H1 (cell line): ENCODE measurements around the gene GPR176. TPM values are rescaled to one million over a fixed set of nuclear protein-coding genes. Genes with fewer than 3 reads are reported as not detected.

Experiments
- CTCF ChIA-PET: fragments of 300-600 bp; sonication (Branson Sonifier 250); formaldehyde crosslinking; loops from one replicate; lab custom pipeline; 2021; ENCODE audit not compliant: partially characterized antibody; lab: Charles Lee
- POLR2A ChIA-PET: fragments of 300-600 bp; sonication (Branson Sonifier 250); formaldehyde crosslinking; loops from one replicate; lab custom pipeline; 2021; ENCODE audit warnings: inconsistent platforms; ENCODE audit not compliant: partially characterized antibody; lab: Charles Lee
- DNase-seq, 2 experiments: peaks; one replicate each; pipeline versions ENCODE4 v3.0.0 to v3.0.0-alpha.2; 2010 to 2022; ENCODE audit warnings: low spot score in 2 of 2, low read depth in 1 of 2, mixed read lengths in 1 of 2
- FAIRE-seq: peaks from 2 replicates; lab custom pipeline; 2011; peaks lifted over from hg19 to GRCh38; lab: Jason Lieb, UNC
- H2AFZ ChIP-seq: 2 replicates; pipeline ENCODE4 v1.8.1; 2012; ENCODE audit warnings: low read length, inconsistent platforms
- H2AK5ac ChIP-seq: 2 replicates; pipeline ENCODE4 v1.6.1; 2013; ENCODE audit warnings: low read depth, low read length
- H2BK120ac ChIP-seq: replicated peaks from 2 replicates; pipeline ENCODE3; 2013; ENCODE audit warnings: low read depth, low read length, inconsistent platforms
- H2BK12ac ChIP-seq: 2 replicates; pipeline ENCODE4 v1.6.1; 2013; ENCODE audit warnings: low read depth, low read length
- H2BK15ac ChIP-seq: 2 replicates; pipeline ENCODE4 v1.6.1; 2013; ENCODE audit warnings: low read length
- H2BK20ac ChIP-seq: 2 replicates; pipeline ENCODE4 v1.6.1; 2013; ENCODE audit warnings: low read length
- H2BK5ac ChIP-seq: 2 replicates; pipeline ENCODE4 v1.6.1; 2013; ENCODE audit warnings: low read depth, low read length
- H3K14ac ChIP-seq: 2 replicates; pipeline ENCODE4 v1.6.1; 2013; ENCODE audit warnings: inconsistent platforms; ENCODE audit not compliant: insufficient read length
- H3K18ac ChIP-seq: 2 replicates; pipeline ENCODE4 v1.6.1; 2013; ENCODE audit warnings: low read length; ENCODE audit errors: extremely low read depth
- H3K23ac ChIP-seq: 2 replicates; pipeline ENCODE4 v1.6.1; 2013; ENCODE audit warnings: inconsistent platforms; ENCODE audit not compliant: insufficient read length
- H3K23me2 ChIP-seq: 2 replicates; pipeline ENCODE4 v1.6.1; 2013; ENCODE audit warnings: low read depth, low read length
- H3K27ac ChIP-seq: 2 replicates; pipeline ENCODE4 v1.6.1; 2011; ENCODE audit warnings: low read depth, low read length, inconsistent platforms
- H3K27me3 ChIP-seq, 4 experiments: replicated peaks in 1 of 4; 1 replicate in 1 of 4; 2 replicates in 3 of 4; pipeline versions ENCODE4 v1.6.1 to v1.8.1; 2011 to 2013; ENCODE audit warnings: low read length in 3 of 4, mild to moderate bottlenecking in 3 of 4, inconsistent platforms in 2 of 4, mixed read lengths in 2 of 4, moderate library complexity in 1 of 4; ENCODE audit not compliant: control insufficient read depth in 3 of 4, insufficient read depth in 3 of 4; ENCODE audit errors: extremely low read depth in 1 of 4
- H3K36me3 ChIP-seq, 4 experiments: 2 replicates each; pipeline versions ENCODE4 v1.6.1 to v1.8.1; 2011 to 2013; ENCODE audit warnings: mild to moderate bottlenecking in 4 of 4, low read length in 3 of 4, moderate library complexity in 2 of 4, control low read depth in 1 of 4, inconsistent platforms in 1 of 4; ENCODE audit not compliant: insufficient read depth in 4 of 4, control insufficient read depth in 2 of 4
- H3K4ac ChIP-seq: replicated peaks from 2 replicates; pipeline ENCODE3; 2013; ENCODE audit warnings: low read length, low read depth, mixed read lengths, inconsistent platforms; ENCODE audit not compliant: insufficient read length
- H3K4me1 ChIP-seq, 4 experiments: replicated peaks in 1 of 4; 1 replicate in 1 of 4; 2 replicates in 3 of 4; pipeline versions ENCODE4 v1.6.1 to v1.8.1; 2011 to 2013; ENCODE audit warnings: low read length in 3 of 4, inconsistent platforms in 2 of 4, mixed read lengths in 1 of 4; ENCODE audit not compliant: insufficient read depth in 4 of 4, control insufficient read depth in 3 of 4
- H3K4me2 ChIP-seq, 2 experiments: 2 replicates each; pipeline versions ENCODE4 v1.6.1 to v1.8.1; 2011 to 2013; ENCODE audit warnings: low read depth in 2 of 2, low read length in 2 of 2, control low read depth in 1 of 2, inconsistent platforms in 1 of 2, mild to moderate bottlenecking in 1 of 2; ENCODE audit not compliant: insufficient read depth in 1 of 2
- H3K4me3 ChIP-seq, 4 experiments: fragments of 200-600, 300-600 bp in 1 of 4; sonication (generic), shearing (Covaris generic), sonication (Bioruptor Twin) in 1 of 4; 2 replicates each; pipeline versions ENCODE4 v1.5.1 to v1.8.1; 2011 to 2016; ENCODE audit warnings: low read length in 4 of 4, low read depth in 3 of 4, control low read depth in 2 of 4, inconsistent platforms in 2 of 4, mild to moderate bottlenecking in 2 of 4, mixed read lengths in 1 of 4, moderate library complexity in 1 of 4; ENCODE audit not compliant: insufficient read depth in 2 of 4; ENCODE audit errors: extremely low read depth in 1 of 4
- H3K56ac ChIP-seq: replicated peaks from 2 replicates; pipeline ENCODE3; 2013; ENCODE audit warnings: low read depth, mild to moderate bottlenecking, mixed read lengths, low read length, inconsistent platforms; ENCODE audit not compliant: insufficient read length
- H3K79me1 ChIP-seq: 2 replicates; pipeline ENCODE4 v1.6.1; 2013; ENCODE audit warnings: low read depth, low read length, control low read depth
- H3K79me2 ChIP-seq, 2 experiments: 2 replicates each; pipeline versions ENCODE4 v1.6.1 to v1.8.1; 2012 to 2013; ENCODE audit warnings: low read length in 2 of 2, mild to moderate bottlenecking in 2 of 2, inconsistent platforms in 1 of 2; ENCODE audit not compliant: insufficient read depth in 2 of 2, control insufficient read depth in 1 of 2
- H3K9ac ChIP-seq, 4 experiments: replicated peaks in 1 of 4; 1 replicate in 1 of 4; 2 replicates in 3 of 4; pipeline versions ENCODE4 v1.6.1 to v1.8.1; 2011 to 2013; ENCODE audit warnings: low read depth in 3 of 4, low read length in 3 of 4, control low read depth in 2 of 4, mild to moderate bottlenecking in 2 of 4, moderate library complexity in 2 of 4, inconsistent platforms in 1 of 4; ENCODE audit errors: extremely low read depth in 1 of 4
- H3K9me3 ChIP-seq, 2 experiments: 2 replicates each; pipeline versions ENCODE4 v1.6.1 to v1.8.1; 2012 to 2013; ENCODE audit warnings: mild to moderate bottlenecking in 2 of 2, moderate library complexity in 2 of 2, control low read depth in 1 of 2, inconsistent platforms in 1 of 2, low read depth in 1 of 2, low read length in 1 of 2, mixed read lengths in 1 of 2; ENCODE audit not compliant: insufficient read depth in 2 of 2
- H4K20me1 ChIP-seq, 2 experiments: replicated peaks in 1 of 2; 2 replicates each; pipeline versions ENCODE3 to v1.8.1; 2011 to 2013; ENCODE audit warnings: inconsistent platforms in 2 of 2, low read length in 2 of 2, mild to moderate bottlenecking in 1 of 2; ENCODE audit not compliant: insufficient read depth in 2 of 2, control insufficient read depth in 1 of 2
- H4K5ac ChIP-seq: 2 replicates; pipeline ENCODE4 v1.6.1; 2013; ENCODE audit warnings: low read length, low read depth, mixed read lengths, inconsistent platforms; ENCODE audit not compliant: insufficient read length
- H4K8ac ChIP-seq: 2 replicates; pipeline ENCODE4 v1.8.0; 2013; ENCODE audit warnings: mild to moderate bottlenecking, moderate library complexity, low read length, inconsistent platforms; ENCODE audit not compliant: insufficient read depth; ENCODE audit errors: extremely low read depth
- H4K91ac ChIP-seq: replicated peaks from 2 replicates; pipeline ENCODE3; 2013; ENCODE audit warnings: low read length, mixed read lengths, inconsistent platforms; ENCODE audit not compliant: insufficient read length
- ASH2L ChIP-seq: fragments of 200-600, 300-600 bp; sonication (generic); IDR thresholded peaks from one replicate; pipeline ENCODE4 v1.7.1; 2017; ENCODE audit warnings: low read length
- CBX8 ChIP-seq: fragments of 300-800, 300-1000 bp; sonication (generic); IDR thresholded peaks from 2 replicates; pipeline ENCODE4 v1.7.1; 2016; ENCODE audit warnings: low read depth, low read length, borderline replicate concordance
- CREB1 ChIP-seq: IDR thresholded peaks from 2 replicates; pipeline ENCODE4 v1.6.1; 2012; ENCODE audit warnings: inconsistent platforms
- EGR1 ChIP-seq: IDR thresholded peaks from 2 replicates; pipeline ENCODE4 v1.6.1; 2011; ENCODE audit warnings: low read depth, low read length, borderline replicate concordance
- GTF2F1 ChIP-seq: IDR thresholded peaks from 2 replicates; pipeline ENCODE4 v1.6.1; 2012; ENCODE audit warnings: low read depth, low read length, improper control_type of control experiment, borderline replicate concordance
- MAFK ChIP-seq: IDR thresholded peaks from 2 replicates; pipeline ENCODE4 v1.6.1; 2012; ENCODE audit warnings: low read depth, mild to moderate bottlenecking, improper control_type of control experiment, low read length
- RBBP5 ChIP-seq: IDR thresholded peaks from 2 replicates; pipeline ENCODE4 v1.7.1; 2012; ENCODE audit warnings: low read depth, mild to moderate bottlenecking, inconsistent platforms, low read length, moderate library complexity, borderline replicate concordance
- RXRA ChIP-seq: IDR thresholded peaks from 2 replicates; pipeline ENCODE4 v1.6.1; 2011; ENCODE audit warnings: low read depth, mild to moderate bottlenecking, low read length, moderate library complexity; ENCODE audit not compliant: insufficient read depth
- SAP30 ChIP-seq: fragments of 300-600 bp; sonication (generic); IDR thresholded peaks from 2 replicates; pipeline ENCODE4 v1.7.1; 2012; ENCODE audit warnings: low read length, moderate library complexity, mild to moderate bottlenecking, inconsistent platforms; ENCODE audit not compliant: insufficient read depth, insufficient replicate concordance
- SP1 ChIP-seq: IDR thresholded peaks from 2 replicates; pipeline ENCODE4 v1.6.1; 2011; ENCODE audit warnings: low read depth, low read length
- SRF ChIP-seq: IDR thresholded peaks from 2 replicates; pipeline ENCODE4 v1.6.1; 2011; ENCODE audit warnings: mild to moderate bottlenecking, low read depth, low read length, moderate library complexity
- TBP ChIP-seq: IDR thresholded peaks from 2 replicates; pipeline ENCODE4 v1.6.1; 2011; ENCODE audit warnings: low read depth, low read length, improper control_type of control experiment
- TEAD4 ChIP-seq: IDR thresholded peaks from 2 replicates; pipeline ENCODE4 v1.6.1; 2012; ENCODE audit warnings: low read depth, low read length, inconsistent platforms, mixed read lengths
- WGBS, 2 experiments: shearing (Covaris generic) in 1 of 2; methylation state at CpG; one replicate each; pipeline versions ENCODE4 v1.1.6 to v1.1.7; 2013 to 2015; ENCODE audit warnings: low lambda C conversion rate in 2 of 2, mixed read lengths in 2 of 2, inconsistent platforms in 1 of 2, low coverage in 1 of 2, missing lambda C conversion rate in 1 of 2; ENCODE audit not compliant: insufficient replicate concordance in 2 of 2, insufficient coverage in 1 of 2, insufficient read length in 1 of 2; ENCODE audit errors: extremely low coverage in 1 of 2, missing lambda C conversion rate in 1 of 2; 5-methylcytosine and 5-hydroxymethylcytosine counted together
- polyA plus RNA-seq, 7 experiments: library from polyadenylated mRNA; depleted of rRNA in 3 of 7; stranded (reverse) in 5 of 7; unstranded in 2 of 7; fragments of >200 nt in 5 of 7; fragments of 200-250 nt in 2 of 7; gene quantifications; 1 replicate in 5 of 7; 2 replicates in 1 of 7; 4 replicates in 1 of 7; pipeline versions ENCODE4 v1.2.1 to v1.2.3, GENCODE V29; 2011 to 2013; ENCODE audit warnings: missing spikeins in 2 of 7, mixed read lengths in 2 of 7
- total RNA-seq: library from RNA; stranded (reverse); fragmentation: NEBNext Ultra II Directional; extraction: Animal tissue kit (Norgen Biotek cat#: 25700); gene quantifications from 2 replicates; pipeline ENCODE4 v1.2.1, GENCODE V29; 2021
- TF ChIP-seq, protein P1 (sequence below): IDR thresholded peaks from 2 replicates; pipeline ENCODE4 v1.6.1; 2011; ENCODE audit warnings: low read length, improper control_type of control experiment

Gene GPR176
- total and polyA plus RNA-seq, 2 of the 8 experiments (the other 6 are each of a cell fraction or from before 2014, with no cell fraction given) = 190 to 281 TPM

DNA sequence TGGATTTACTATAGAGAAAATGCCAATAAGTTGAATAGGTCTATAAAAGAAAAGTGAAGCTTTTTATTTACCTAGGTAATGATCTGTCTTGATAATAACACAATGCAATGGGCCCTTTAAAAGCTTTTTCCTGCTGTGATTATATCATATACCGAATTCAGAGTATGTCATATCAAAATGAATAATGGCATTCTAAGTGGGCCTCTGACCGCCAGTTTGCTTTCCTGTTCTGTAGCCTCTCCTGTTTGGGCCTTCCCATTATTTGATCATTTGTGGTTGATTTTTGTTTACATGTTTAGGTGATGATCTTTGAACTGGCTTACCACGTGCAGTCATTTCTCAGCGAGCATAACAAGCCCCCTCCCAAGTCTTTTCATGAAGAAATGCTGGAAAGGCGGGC lies 28.8 kb upstream of the GPR176 start:
- Histone ChIP-seq H3K14ac (no peak overlapping the region), H3K79me1 (0 out of 2 replicates have a peak, but pooled peaks cover 2% of the 10 kb centered on the region), H3K18ac (no peak overlapping the region), H2BK20ac (no peak overlapping the region), H2BK12ac (no peak overlapping the region), H4K20me1 (peaks cover 2% of the 10 kb centered on the region in 2 experiments), H4K8ac (no peak overlapping the region), H3K27ac (no peak overlapping the region), H3K23ac (no peak overlapping the region), H3K4me3 (no peak overlapping the region), H3K4ac (no peak overlapping the region), H3K9ac (no peak overlapping the region; a peak in 2 of 7 replicates), H4K5ac (no peak overlapping the region), H2BK15ac (no peak overlapping the region), H3K36me3 (peaks cover 15 to 68% (median 42%) of the 10 kb centered on the region in 4 experiments), H2AFZ (no peak overlapping the region), H3K4me2 (no peak overlapping the region), H3K79me2 (no peaks in the 10 kb centered on the region), H4K91ac (no peak overlapping the region), H2BK5ac (no peak overlapping the region), H3K27me3 (no peaks in the 10 kb centered on the region), H3K4me1 (peaks cover 0 to 5% (median 0%) of the 10 kb centered on the region in 4 experiments; a peak in 2 of 7 replicates), H2BK120ac (no peak overlapping the region), H3K56ac (no peak overlapping the region), H3K9me3 (no peaks in the 10 kb centered on the region), H2AK5ac (no peak overlapping the region), H3K23me2 (no peaks in the 10 kb centered on the region; the same call in 1 of the 2 replicates)
- DNase-seq (no peak), FAIRE-seq (no peak)
- 91% methylated on average over 5 of the region's 5 CpGs; no CpG with 5 or more reads in 1 of the 2 experiments for WGBS, 2 experiments
- POLR2A ChIA-PET = interaction anchor here (0.7 to 2.3 kb wide), 7 partner anchors 10 to 154 kb away, joined by 3 to 7 read pairs (median 4); no protein-coding TSS in a partner anchor
- CTCF ChIA-PET = interaction anchor here (0.6 to 2.8 kb wide), 3 partner anchors 13 to 26 kb away, joined by 3 to 10 read pairs (median 3); no protein-coding TSS in a partner anchor
- no peak for TF ChIP-seq SAP30
- TF ChIP-seq SRF = no peak
- TF ChIP-seq CREB1 = no peak
- no peak for TF ChIP-seq RXRA
- TF ChIP-seq TEAD4 = no peak
- TF ChIP-seq, protein P1, sequence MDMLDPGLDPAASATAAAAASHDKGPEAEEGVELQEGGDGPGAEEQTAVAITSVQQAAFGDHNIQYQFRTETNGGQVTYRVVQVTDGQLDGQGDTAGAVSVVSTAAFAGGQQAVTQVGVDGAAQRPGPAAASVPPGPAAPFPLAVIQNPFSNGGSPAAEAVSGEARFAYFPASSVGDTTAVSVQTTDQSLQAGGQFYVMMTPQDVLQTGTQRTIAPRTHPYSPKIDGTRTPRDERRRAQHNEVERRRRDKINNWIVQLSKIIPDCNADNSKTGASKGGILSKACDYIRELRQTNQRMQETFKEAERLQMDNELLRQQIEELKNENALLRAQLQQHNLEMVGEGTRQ = no peak
- TF ChIP-seq SP1 = no peak
- TF ChIP-seq EGR1 = no peak
- no peak for TF ChIP-seq RBBP5
- TF ChIP-seq MAFK = no peak
- no peak for TF ChIP-seq CBX8
- TF ChIP-seq GTF2F1 = no peak
- TF ChIP-seq TBP = no peak
- TF ChIP-seq ASH2L = no peak
